Natural killer cell (primary cell): ENCODE results near the gene ERC1. TPM values are rescaled to one million over a fixed set of nuclear protein-coding genes. Genes with fewer than 3 reads are reported as not detected.

ENCODE experiments used
- ATAC-seq, 3 donors: fragments of 150-1000 bp in 2 of 3; fragments of 200-7000 bp in 1 of 3; cut with Tn5 transposase; 1 replicate in 1 of 3; 2 replicates in 2 of 3; pipeline ENCODE4 v1.10.0; 2021; ENCODE audit warnings: mild to moderate bottlenecking in 2 of 3, moderate library complexity in 2 of 3
- DNase-seq, 2 donors: peaks; one replicate each; pipeline versions ENCODE4 v3.0.0 to v3.0.0-alpha.2; 2013 to 2021; ENCODE audit warnings: mixed read lengths in 1 of 2
- H3K27ac ChIP-seq: one replicate; pipeline ENCODE4 v1.5.1; 2013; ENCODE audit warnings: mild to moderate bottlenecking, low read length
- H3K27me3 ChIP-seq: one replicate; pipeline ENCODE4 v1.6.1; 2013; ENCODE audit warnings: low read length; ENCODE audit not compliant: control insufficient read depth, insufficient read depth
- H3K36me3 ChIP-seq: one replicate; pipeline ENCODE4 v1.6.1; 2013; ENCODE audit warnings: low read length; ENCODE audit not compliant: control insufficient read depth, insufficient read depth
- H3K4me1 ChIP-seq: one replicate; pipeline ENCODE4 v1.6.1; 2013; ENCODE audit warnings: low read length; ENCODE audit not compliant: control insufficient read depth, insufficient read depth
- H3K4me3 ChIP-seq: one replicate; pipeline ENCODE4 v1.5.1; 2013; ENCODE audit warnings: low read length
- H3K9me3 ChIP-seq: one replicate; pipeline ENCODE4 v1.6.1; 2013; ENCODE audit warnings: low read length; ENCODE audit not compliant: control insufficient read depth, insufficient read depth
- H3K27ac Mint-ChIP-seq, 2 donors: one replicate each; pipeline ENCODE4 v1.8.0; 2022; ENCODE audit warnings: mild to moderate bottlenecking in 2 of 2, mixed read lengths in 2 of 2, moderate library complexity in 1 of 2
- H3K27me3 Mint-ChIP-seq, 2 donors: one replicate each; pipeline ENCODE4 v1.8.0; 2022; ENCODE audit warnings: low read depth in 2 of 2, mixed read lengths in 2 of 2
- H3K36me3 Mint-ChIP-seq: one replicate; pipeline ENCODE4 v1.8.0; 2022; ENCODE audit warnings: mixed read lengths
- H3K4me1 Mint-ChIP-seq, 2 donors: one replicate each; pipeline ENCODE4 v1.8.0; 2022; ENCODE audit warnings: mixed read lengths in 2 of 2
- H3K4me3 Mint-ChIP-seq: one replicate; pipeline ENCODE4 v1.8.0; 2022; ENCODE audit warnings: mild to moderate bottlenecking, moderate library complexity, mixed read lengths
- H3K9me3 Mint-ChIP-seq, 2 donors: one replicate each; pipeline ENCODE4 v1.8.0; 2022; ENCODE audit warnings: mixed read lengths in 2 of 2
- WGBS: methylation state at CpG from one replicate; pipeline ENCODE4 v1.1.7; 2013; ENCODE audit warnings: missing lambda C conversion rate; ENCODE audit not compliant: insufficient coverage; 5-methylcytosine and 5-hydroxymethylcytosine counted together
- intact Hi-C: fragments of 100-400 bp; cut with micrococcal nuclease; formaldehyde crosslinking; loops from one replicate; pipeline ENCODE4 v1.14.2; 2022
- total RNA-seq, 4 donors: library from RNA; stranded (reverse); fragments of 120-200 nt in 1 of 4; gene quantifications; one replicate each; pipeline versions ENCODE4 v1.2.3 to v1.2.4, GENCODE V29; 2013 to 2022
- TF ChIP-seq, protein P1 (sequence below): fragments of 200-600 bp; IDR thresholded peaks from one replicate; pipeline ENCODE4 v1.8.0; 2022; ENCODE audit warnings: antibody characterized with exemption

ERC1 gene
- total RNA-seq, 3 donors from 2014 or later (not counting 1 experiment from before 2014, with no cell fraction given), result 43.5 to 54.0 (median 44.9) TPM

DNA sequence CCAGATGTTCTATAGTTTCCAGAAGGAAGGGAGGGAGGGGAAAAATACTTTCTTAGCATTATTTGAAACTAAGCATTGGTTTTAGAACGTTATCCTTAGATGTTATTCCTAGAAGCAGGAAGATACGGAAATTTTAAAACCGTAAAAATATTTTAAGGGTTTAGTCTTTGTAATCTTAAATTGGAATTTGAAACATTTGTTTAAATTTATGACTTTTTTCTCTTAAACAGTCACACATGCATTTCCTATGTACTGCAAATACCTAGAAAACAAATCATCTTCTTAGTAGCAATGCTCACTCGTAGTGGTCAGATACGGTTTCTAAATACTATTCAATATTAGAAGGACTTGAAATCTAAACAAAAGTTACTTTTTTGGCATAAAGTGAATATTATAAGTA lies 282.0 kb downstream of the ERC1 start:
- H3K9me3 Mint-ChIP-seq, result no peaks in the 10 kb centered on the region
- Histone ChIP-seq H3K36me3 (no peaks in the 10 kb centered on the region), H3K27ac (no peak overlapping the region), H3K4me3 (no peak overlapping the region), H3K9me3 (no peaks in the 10 kb centered on the region), H3K27me3 (no peaks in the 10 kb centered on the region), H3K4me1 (peaks cover 3% of the 10 kb centered on the region)
- TF ChIP-seq, protein P1, sequence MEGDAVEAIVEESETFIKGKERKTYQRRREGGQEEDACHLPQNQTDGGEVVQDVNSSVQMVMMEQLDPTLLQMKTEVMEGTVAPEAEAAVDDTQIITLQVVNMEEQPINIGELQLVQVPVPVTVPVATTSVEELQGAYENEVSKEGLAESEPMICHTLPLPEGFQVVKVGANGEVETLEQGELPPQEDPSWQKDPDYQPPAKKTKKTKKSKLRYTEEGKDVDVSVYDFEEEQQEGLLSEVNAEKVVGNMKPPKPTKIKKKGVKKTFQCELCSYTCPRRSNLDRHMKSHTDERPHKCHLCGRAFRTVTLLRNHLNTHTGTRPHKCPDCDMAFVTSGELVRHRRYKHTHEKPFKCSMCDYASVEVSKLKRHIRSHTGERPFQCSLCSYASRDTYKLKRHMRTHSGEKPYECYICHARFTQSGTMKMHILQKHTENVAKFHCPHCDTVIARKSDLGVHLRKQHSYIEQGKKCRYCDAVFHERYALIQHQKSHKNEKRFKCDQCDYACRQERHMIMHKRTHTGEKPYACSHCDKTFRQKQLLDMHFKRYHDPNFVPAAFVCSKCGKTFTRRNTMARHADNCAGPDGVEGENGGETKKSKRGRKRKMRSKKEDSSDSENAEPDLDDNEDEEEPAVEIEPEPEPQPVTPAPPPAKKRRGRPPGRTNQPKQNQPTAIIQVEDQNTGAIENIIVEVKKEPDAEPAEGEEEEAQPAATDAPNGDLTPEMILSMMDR, result no peak
- ATAC-seq, result no peak
- H3K27me3 Mint-ChIP-seq, result no peaks in the 10 kb centered on the region
- intact Hi-C loops, result no loop called here
- DNase-seq, result no peak
- no peak overlapping the region for H3K27ac Mint-ChIP-seq
- no peak overlapping the region for H3K4me3 Mint-ChIP-seq
- H3K36me3 Mint-ChIP-seq, result no peaks in the 10 kb centered on the region
- peaks cover 6 to 9% of the 10 kb centered on the region in 2 donors for H3K4me1 Mint-ChIP-seq
- WGBS, result no CpG with 5 or more reads among the region's 5 CpGs

DNA sequence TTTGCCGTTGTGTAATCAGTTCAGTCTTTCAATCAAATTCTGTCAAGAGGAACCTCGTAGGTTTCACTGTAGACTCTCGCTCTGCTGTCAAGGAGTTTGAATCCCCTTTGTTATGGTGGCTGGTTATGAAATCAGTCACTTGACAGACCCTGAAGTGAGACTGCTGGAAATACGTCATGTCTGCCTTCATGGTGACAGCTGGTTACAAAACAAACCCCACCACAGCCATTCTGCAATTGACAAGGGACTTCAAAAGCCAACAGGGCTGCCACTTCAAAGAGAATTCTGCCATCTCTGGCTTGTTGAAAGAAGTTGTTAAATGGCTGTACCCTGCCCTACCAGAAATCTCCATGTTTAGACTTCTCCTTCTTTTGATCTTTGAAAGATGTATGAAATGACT lies 286.9 kb downstream of the ERC1 start:
- H3K27me3 Mint-ChIP-seq, result no peaks in the 10 kb centered on the region
- Histone ChIP-seq H3K27ac (no peak overlapping the region), H3K4me1 (no peaks in the 10 kb centered on the region), H3K27me3 (no peaks in the 10 kb centered on the region), H3K9me3 (no peaks in the 10 kb centered on the region), H3K36me3 (no peaks in the 10 kb centered on the region), H3K4me3 (no peak overlapping the region)
- no peak overlapping the region for H3K27ac Mint-ChIP-seq
- H3K9me3 Mint-ChIP-seq, result no peaks in the 10 kb centered on the region
- DNase-seq (peak in 1 of 2 donors; percentile 77), ATAC-seq (peak; percentile 42 to 53 (median 48))
- TF ChIP-seq, protein P1, result no peak
- H3K4me1 Mint-ChIP-seq, result no peaks in the 10 kb centered on the region
- WGBS, result 48% methylated on average over 3 of the region's 4 CpGs
- no peaks in the 10 kb centered on the region for H3K36me3 Mint-ChIP-seq
- intact Hi-C loops, result no loop called here
- H3K4me3 Mint-ChIP-seq, result no peak overlapping the region

DNA sequence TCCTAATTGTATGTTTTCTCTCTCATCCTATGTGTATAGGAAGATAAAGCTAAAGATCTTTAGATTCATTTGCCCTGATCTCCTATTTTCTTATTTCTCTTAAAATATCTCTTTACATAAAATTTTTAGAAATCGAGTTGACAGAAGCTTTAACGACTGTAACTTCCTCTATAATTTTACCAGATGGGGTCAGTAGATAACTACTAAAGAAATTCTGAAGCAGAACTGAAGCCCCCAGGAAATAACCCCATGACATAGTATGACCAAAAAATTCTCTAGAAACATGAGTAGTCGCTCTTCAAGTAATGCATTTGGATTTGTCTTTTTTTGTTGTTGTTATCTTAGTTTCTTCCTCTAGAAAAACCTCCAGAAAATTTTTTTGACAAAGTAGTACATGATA lies 288.0 kb downstream of the ERC1 start:
- H3K36me3 ChIP-seq, result no peaks in the 10 kb centered on the region
- H3K4me1 Mint-ChIP-seq, result no peaks in the 10 kb centered on the region
- H3K27me3 Mint-ChIP-seq, result no peaks in the 10 kb centered on the region
- DNase-seq (peak in 1 of 2 donors; percentile 7), ATAC-seq (no peak)
- no peaks in the 10 kb centered on the region for H3K4me1 ChIP-seq
- no peaks in the 10 kb centered on the region for H3K27me3 ChIP-seq
- TF ChIP-seq, protein P1, result no peak
- intact Hi-C loops, result no loop called here
- H3K9me3 ChIP-seq, result no peaks in the 10 kb centered on the region
- H3K4me3 ChIP-seq, result no peak overlapping the region
- 14% methylated on average over 2 of the region's 3 CpGs for WGBS
- no peak overlapping the region for H3K27ac ChIP-seq
- H3K9me3 Mint-ChIP-seq, result no peaks in the 10 kb centered on the region
- no peak overlapping the region for H3K4me3 Mint-ChIP-seq
- H3K27ac Mint-ChIP-seq, result no peak overlapping the region
- no peaks in the 10 kb centered on the region for H3K36me3 Mint-ChIP-seq

DNA sequence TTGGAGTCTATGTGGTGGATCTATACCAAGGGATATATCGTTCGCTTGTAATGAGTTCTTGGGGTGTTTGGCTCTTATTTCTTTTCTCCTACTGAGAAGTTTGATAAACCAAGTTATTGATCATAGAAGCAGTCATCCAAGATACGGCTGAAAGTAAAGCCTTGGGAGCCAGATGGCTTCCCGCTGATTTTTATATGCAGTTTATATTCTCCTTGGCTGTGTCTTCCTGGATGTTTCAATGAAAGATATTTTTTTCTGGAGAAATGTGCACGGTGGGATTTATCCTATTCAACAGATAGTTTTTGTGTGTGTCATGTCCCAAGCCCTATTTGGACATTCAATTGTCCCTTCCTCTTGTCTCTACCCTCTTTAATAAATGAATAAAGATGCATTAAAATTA lies 289.0 kb downstream of the ERC1 start:
- H3K4me1 ChIP-seq, result no peaks in the 10 kb centered on the region
- H3K36me3 ChIP-seq, result no peaks in the 10 kb centered on the region
- WGBS, result 98% methylated on average over 4 of the region's 5 CpGs
- no peak overlapping the region for H3K4me3 ChIP-seq
- intact Hi-C loops, result no loop called here
- ATAC-seq (no peak), DNase-seq (no peak)
- Mint-ChIP-seq H3K9me3 (no peaks in the 10 kb centered on the region), H3K27me3 (no peaks in the 10 kb centered on the region), H3K4me1 (no peaks in the 10 kb centered on the region), H3K27ac (no peak overlapping the region), H3K4me3 (no peak overlapping the region), H3K36me3 (no peaks in the 10 kb centered on the region)
- H3K27me3 ChIP-seq, result no peaks in the 10 kb centered on the region
- H3K27ac ChIP-seq, result no peak overlapping the region
- TF ChIP-seq, protein P1, result no peak
- H3K9me3 ChIP-seq, result no peaks in the 10 kb centered on the region
